B cell (primary cell): ENCODE data around the gene FANCD2. TPM values are rescaled to one million over a fixed set of nuclear protein-coding genes. Genes with fewer than 3 reads are reported as not detected.

Experiments
- ATAC-seq: fragments of 200-7000 bp; cut with Tn5 transposase; one replicate; pipeline ENCODE4 v1.10.0; 2021; ENCODE audit warnings: low read depth, mild to moderate bottlenecking, moderate number of reproducible peaks, moderate library complexity
- CTCF ChIA-PET: fragments of 350-600 bp; sonication (Branson Sonifier 250); formaldehyde crosslinking; loops from one replicate; lab custom pipeline; 2021; ENCODE audit warnings: antibody characterized with exemption, inconsistent platforms; lab: Charles Lee
- POLR2A ChIA-PET: fragments of 350-600 bp; sonication (Branson Sonifier 250); formaldehyde crosslinking; loops from one replicate; lab custom pipeline; 2021; ENCODE audit warnings: antibody characterized with exemption; lab: Charles Lee
- DNase-seq: peaks from one replicate; pipeline ENCODE4 v3.0.0; 2013
- H2AFZ ChIP-seq: 2 replicates; pipeline ENCODE4 v1.6.1; 2012; ENCODE audit warnings: mild to moderate bottlenecking, low read depth, low read length; ENCODE audit not compliant: insufficient read depth, poor library complexity, severe bottlenecking
- H3K27ac ChIP-seq, 2 donors: 1 replicate in 1 of 2; 2 replicates in 1 of 2; pipeline ENCODE4 v1.5.1; 2012 to 2013; ENCODE audit warnings: low read length in 2 of 2, mild to moderate bottlenecking in 2 of 2, moderate library complexity in 1 of 2
- H3K27me3 ChIP-seq, 4 experiments: fragments of 200-600 bp in 1 of 4; sonication (generic) in 1 of 4; replicated peaks in 1 of 4; 1 replicate in 2 of 4; 2 replicates in 2 of 4; pipeline versions ENCODE4 v1.6.1 to v1.7.0; 2013 to 2016; ENCODE audit warnings: low read length in 3 of 4, mild to moderate bottlenecking in 2 of 4, mixed read lengths in 1 of 4, moderate library complexity in 1 of 4; ENCODE audit not compliant: insufficient read depth in 4 of 4, control insufficient read depth in 3 of 4; ENCODE audit errors: control extremely low read depth in 1 of 4
- H3K36me3 ChIP-seq, 2 experiments: replicated peaks in 1 of 2; 1 replicate in 1 of 2; 2 replicates in 1 of 2; pipeline versions ENCODE4 v1.6.1 to v1.7.1; 2013; ENCODE audit warnings: low read length in 1 of 2; ENCODE audit not compliant: insufficient read depth in 2 of 2, control insufficient read depth in 1 of 2; ENCODE audit errors: control extremely low read depth in 1 of 2, extremely low read depth in 1 of 2
- H3K4me1 ChIP-seq, 2 donors: fragments of 200-600 bp in 1 of 2; sonication (generic) in 1 of 2; 1 replicate in 1 of 2; 2 replicates in 1 of 2; pipeline versions ENCODE4 v1.5.1 to v1.6.1; 2013 to 2017; ENCODE audit warnings: low read length in 2 of 2; ENCODE audit not compliant: control insufficient read depth in 2 of 2, insufficient read depth in 2 of 2
- H3K4me2 ChIP-seq: replicated peaks from 2 replicates; pipeline ENCODE3; 2012; ENCODE audit warnings: mild to moderate bottlenecking, low read depth, low read length; ENCODE audit not compliant: poor library complexity, severe bottlenecking
- H3K4me3 ChIP-seq, 5 experiments: fragments of 200-600 bp in 1 of 5; sonication (generic) in 1 of 5; 1 replicate in 3 of 5; 2 replicates in 2 of 5; pipeline versions ENCODE4 v1.5.1 to v1.7.0; 2011 to 2016; ENCODE audit warnings: low read length in 4 of 5, mild to moderate bottlenecking in 4 of 5, low read depth in 2 of 5, control low read depth in 1 of 5, moderate library complexity in 1 of 5; ENCODE audit not compliant: insufficient read depth in 1 of 5; ENCODE audit errors: control extremely low read depth in 1 of 5, extremely low read depth in 1 of 5
- H3K79me2 ChIP-seq: fragments of 200-600 bp; sonication (generic); one replicate; pipeline ENCODE4 v1.6.0; 2016; ENCODE audit warnings: low read length; ENCODE audit not compliant: control insufficient read depth, insufficient read depth
- H3K9ac ChIP-seq: fragments of 200-600 bp; sonication (generic); 2 replicates; pipeline ENCODE4 v1.6.1; 2017; ENCODE audit warnings: mild to moderate bottlenecking, low read length, moderate library complexity
- H3K9me3 ChIP-seq, 3 donors: one replicate each; pipeline versions ENCODE4 v1.6.1 to v1.7.1; 2013; ENCODE audit warnings: low read length in 2 of 3; ENCODE audit not compliant: control insufficient read depth in 2 of 3, insufficient read depth in 1 of 3; ENCODE audit errors: control extremely low read depth in 1 of 3
- H4K20me1 ChIP-seq: 2 replicates; pipeline ENCODE4 v1.6.0; 2012; ENCODE audit warnings: mild to moderate bottlenecking, low read length; ENCODE audit not compliant: insufficient read depth, control insufficient read depth, poor library complexity, severe bottlenecking
- H3K27ac Mint-ChIP-seq: one replicate; pipeline ENCODE4 v1.8.0; 2021; ENCODE audit warnings: mixed read lengths
- H3K27me3 Mint-ChIP-seq: one replicate; pipeline ENCODE4 v1.8.0; 2021; ENCODE audit warnings: mixed read lengths
- H3K4me1 Mint-ChIP-seq: one replicate; pipeline ENCODE4 v1.8.0; 2021; ENCODE audit warnings: mixed read lengths
- H3K4me3 Mint-ChIP-seq: one replicate; pipeline ENCODE4 v1.8.0; 2021; ENCODE audit warnings: mixed read lengths
- H3K9me3 Mint-ChIP-seq: one replicate; pipeline ENCODE4 v1.8.0; 2022; ENCODE audit warnings: mixed read lengths; ENCODE audit not compliant: insufficient read depth
- EZH2 ChIP-seq: IDR thresholded peaks from 2 replicates; pipeline ENCODE4 v1.6.1; 2012; ENCODE audit warnings: borderline replicate concordance, low read depth, mild to moderate bottlenecking, moderate library complexity, low read length; ENCODE audit not compliant: insufficient read depth, poor library complexity, severe bottlenecking
- WGBS: methylation state at CpG from one replicate; pipeline ENCODE4 v1.1.5; 2013; ENCODE audit warnings: missing lambda C conversion rate; ENCODE audit not compliant: insufficient coverage; 5-methylcytosine and 5-hydroxymethylcytosine counted together
- intact Hi-C: fragments of 100-400 bp; cut with micrococcal nuclease; formaldehyde crosslinking; loops from one replicate; pipeline ENCODE4 v1.10.0; 2022
- polyA plus RNA-seq: library from polyadenylated mRNA; depleted of rRNA; stranded (reverse); fragments of >200 nt; gene quantifications from 2 replicates; pipeline ENCODE4 v1.2.3, GENCODE V29; 2012
- total RNA-seq, 2 donors: library from RNA; stranded (reverse); fragments of 120-200 nt in 1 of 2; gene quantifications; 1 replicate in 1 of 2; 2 replicates in 1 of 2; pipeline versions ENCODE4 v1.2.3 to v1.2.4, GENCODE V29; 2013 to 2022
- TF ChIP-seq, protein P1 (sequence below): fragments of 200-600 bp; IDR thresholded peaks from one replicate; pipeline ENCODE4 v1.8.0; 2022; ENCODE audit warnings: antibody characterized with exemption, mild to moderate bottlenecking

Gene FANCD2
- total and polyA plus RNA-seq, 2 donors (not counting 1 experiment from before 2014, with no cell fraction given): 31.7 to 65.8 TPM

GRCh38 chr3:9978710-9979305, 47.4 kb upstream of the FANCD2 start:
- no peak for ATAC-seq
- CTCF ChIA-PET: interaction anchor here (0.6 to 0.7 kb wide), 2 partner anchors 247 to 282 kb away, joined by 3 to 4 read pairs; no protein-coding TSS in a partner anchor
- H3K9me3 ChIP-seq: no peaks in the 10 kb centered on the region
- no peak overlapping the region for H3K4me3 ChIP-seq
- no peaks in the 10 kb centered on the region for H3K4me1 ChIP-seq
- H4K20me1 ChIP-seq: peaks cover 27% of the 10 kb centered on the region
- no peaks in the 10 kb centered on the region for H3K9me3 Mint-ChIP-seq
- WGBS: 95% methylated on average over 4 of the region's 8 CpGs
- DNase-seq: no peak
- H3K27me3 ChIP-seq: no peaks in the 10 kb centered on the region
- H3K9ac ChIP-seq: no peak overlapping the region
- TF ChIP-seq EZH2: no peak
- TF ChIP-seq, protein P1, sequence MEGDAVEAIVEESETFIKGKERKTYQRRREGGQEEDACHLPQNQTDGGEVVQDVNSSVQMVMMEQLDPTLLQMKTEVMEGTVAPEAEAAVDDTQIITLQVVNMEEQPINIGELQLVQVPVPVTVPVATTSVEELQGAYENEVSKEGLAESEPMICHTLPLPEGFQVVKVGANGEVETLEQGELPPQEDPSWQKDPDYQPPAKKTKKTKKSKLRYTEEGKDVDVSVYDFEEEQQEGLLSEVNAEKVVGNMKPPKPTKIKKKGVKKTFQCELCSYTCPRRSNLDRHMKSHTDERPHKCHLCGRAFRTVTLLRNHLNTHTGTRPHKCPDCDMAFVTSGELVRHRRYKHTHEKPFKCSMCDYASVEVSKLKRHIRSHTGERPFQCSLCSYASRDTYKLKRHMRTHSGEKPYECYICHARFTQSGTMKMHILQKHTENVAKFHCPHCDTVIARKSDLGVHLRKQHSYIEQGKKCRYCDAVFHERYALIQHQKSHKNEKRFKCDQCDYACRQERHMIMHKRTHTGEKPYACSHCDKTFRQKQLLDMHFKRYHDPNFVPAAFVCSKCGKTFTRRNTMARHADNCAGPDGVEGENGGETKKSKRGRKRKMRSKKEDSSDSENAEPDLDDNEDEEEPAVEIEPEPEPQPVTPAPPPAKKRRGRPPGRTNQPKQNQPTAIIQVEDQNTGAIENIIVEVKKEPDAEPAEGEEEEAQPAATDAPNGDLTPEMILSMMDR: no peak
- H3K36me3 ChIP-seq: peaks cover 11 to 45% of the 10 kb centered on the region in 2 experiments
- no peak overlapping the region for H3K4me2 ChIP-seq
- H3K4me1 Mint-ChIP-seq: peaks cover 8% of the 10 kb centered on the region
- POLR2A ChIA-PET: interaction anchor here (0.6 kb wide), 1 partner anchor 310 kb away, joined by 6 read pairs; no protein-coding TSS in a partner anchor
- H3K27ac ChIP-seq: no peak overlapping the region
- H3K79me2 ChIP-seq: peaks cover 38% of the 10 kb centered on the region
- no peak overlapping the region for H3K4me3 Mint-ChIP-seq
- no peaks in the 10 kb centered on the region for H3K27me3 Mint-ChIP-seq
- intact Hi-C loops: no loop called here
- H2AFZ ChIP-seq: no peak overlapping the region
- H3K27ac Mint-ChIP-seq: no peak overlapping the region

- intact Hi-C loops: loop anchor here (10.0 kb wide), 1 partner anchor 225 kb away; no protein-coding TSS in a partner anchor
- CTCF ChIA-PET: interaction anchor here (0.6 kb wide), 1 partner anchor 44 kb away, joined by 6 read pairs; no protein-coding TSS in a partner anchor
Measured at GRCh38 chr3:9980251-9980650, 46.0 kb upstream of the FANCD2 start.

More at GRCh38 chr3:9980251-9980650, 46.0 kb upstream of the FANCD2 start:
- DNase-seq (no peak), ATAC-seq (no peak)
- H3K27me3 Mint-ChIP-seq: no peaks in the 10 kb centered on the region
- TF ChIP-seq, protein P1: no peak
- TF ChIP-seq EZH2: no peak
- H2AFZ ChIP-seq: no peak overlapping the region
- peaks cover 49% of the 10 kb centered on the region for H3K79me2 ChIP-seq
- no peak overlapping the region for H3K4me2 ChIP-seq
- H3K9ac ChIP-seq: no peak overlapping the region
- no peak overlapping the region for H3K27ac Mint-ChIP-seq
- H3K4me1 Mint-ChIP-seq: peaks cover 10% of the 10 kb centered on the region
- no peaks in the 10 kb centered on the region for H3K9me3 ChIP-seq
- peaks cover 0 to under 1% of the 10 kb centered on the region in 2 donors for H3K4me1 ChIP-seq
- H3K27ac ChIP-seq: no peak overlapping the region
- 100% methylated on average over 1 of the region's 2 CpGs for WGBS
- H3K36me3 ChIP-seq: peaks cover 9 to 36% of the 10 kb centered on the region in 2 experiments
- no peaks in the 10 kb centered on the region for H3K9me3 Mint-ChIP-seq
- POLR2A ChIA-PET: no interaction called here
- H3K27me3 ChIP-seq: no peaks in the 10 kb centered on the region
- H4K20me1 ChIP-seq: peaks cover 32% of the 10 kb centered on the region
- H3K4me3 Mint-ChIP-seq: no peak overlapping the region
- no peak overlapping the region for H3K4me3 ChIP-seq
